ENCODE measurements around the gene APLP2. TPM values are rescaled to one million over a fixed set of nuclear protein-coding genes. Genes with fewer than 3 reads are reported as not detected.
A peak's percentile ranks its signal among the peaks of the same experiment; 100 is the strongest.

APLP2 gene
- total RNA-seq, 1 donor from 2014 or later, result 285 TPM

- intact Hi-C loops (cut with DNase I), result no loop called here
- DNase-seq (ENCODE audit: missing footprints) (no peak), ATAC-seq (no peak)
Measured at GRCh38 chr11:130129922-130130321, 60.2 kb downstream of the APLP2 start.

- ATAC-seq, result peak; percentile 71
- no peak for DNase-seq (ENCODE audit: missing footprints)
- intact Hi-C loops (cut with DNase I), result loop anchor here (1.0 kb wide), 1 partner anchor 209 kb away; no protein-coding TSS in a partner anchor
Measured at GRCh38 chr11:130131961-130132850, 62.5 kb downstream of the APLP2 start.

GRCh38 chr11:130133716-130134115 is 64.0 kb downstream of the APLP2 start:
- intact Hi-C loops (cut with DNase I), result no loop called here
- ATAC-seq (no peak), DNase-seq (ENCODE audit: missing footprints) (no peak)

- peak; percentile 36 for ATAC-seq
- intact Hi-C loops (cut with DNase I), result no loop called here
- DNase-seq (ENCODE audit: missing footprints), result no peak
Measured at GRCh38 chr11:130136107-130136506, 66.4 kb downstream of the APLP2 start.

GRCh38 chr11:130137999-130138398 is 68.3 kb downstream of the APLP2 start:
- intact Hi-C loops (cut with DNase I), result no loop called here
- DNase-seq (ENCODE audit: missing footprints) (no peak), ATAC-seq (no peak)

GRCh38 chr11:130139401-130139800 is 69.7 kb downstream of the APLP2 start:
- ATAC-seq, result peak; percentile 56
- intact Hi-C loops (cut with DNase I), result no loop called here
- no peak for DNase-seq (ENCODE audit: missing footprints)

- no peak for DNase-seq (ENCODE audit: missing footprints)
- peak; percentile 61 for ATAC-seq
- intact Hi-C loops (cut with DNase I), result no loop called here
Measured at GRCh38 chr11:130141561-130142341, 72.1 kb downstream of the APLP2 start.

GRCh38 chr11:130144141-130144540 is 74.4 kb downstream of the APLP2 start:
- intact Hi-C loops (cut with DNase I), result no loop called here
- DNase-seq (ENCODE audit: missing footprints) (no peak), ATAC-seq (no peak)

- ATAC-seq (no peak), DNase-seq (ENCODE audit: missing footprints) (no peak)
- intact Hi-C loops (cut with DNase I), result no loop called here
Measured at GRCh38 chr11:130144861-130145281, 75.2 kb downstream of the APLP2 start.

GRCh38 chr11:130145311-130145812 is 75.7 kb downstream of the APLP2 start:
- DNase-seq (ENCODE audit: missing footprints) (no peak), ATAC-seq (no peak)
- intact Hi-C loops (cut with DNase I), result no loop called here

GRCh38 chr11:130145975-130146776 is 76.5 kb downstream of the APLP2 start:
- intact Hi-C loops (cut with DNase I), result no loop called here
- DNase-seq (ENCODE audit: missing footprints) (no peak), ATAC-seq (peak; percentile 51)

- DNase-seq (ENCODE audit: missing footprints) (no peak), ATAC-seq (peak; percentile 74)
- intact Hi-C loops (cut with DNase I), result no loop called here
Measured at GRCh38 chr11:130146796-130147195, 77.1 kb downstream of the APLP2 start.

GRCh38 chr11:130148796-130149326 is 79.2 kb downstream of the APLP2 start:
- intact Hi-C loops (cut with DNase I), result no loop called here
- ATAC-seq, result no peak

GRCh38 chr11:130150790-130151189 is 81.1 kb downstream of the APLP2 start:
- DNase-seq (ENCODE audit: missing footprints) (no peak), ATAC-seq (no peak)
- intact Hi-C loops (cut with DNase I), result no loop called here

More at GRCh38 chr11:130148796-130149326, 79.2 kb downstream of the APLP2 start:
- no peak for DNase-seq (ENCODE audit: missing footprints)

GRCh38 chr11:130151196-130151595 is 81.5 kb downstream of the APLP2 start:
- ATAC-seq (no peak), DNase-seq (ENCODE audit: missing footprints) (no peak)
- intact Hi-C loops (cut with DNase I), result no loop called here

GRCh38 chr11:130156108-130157022 is 86.7 kb downstream of the APLP2 start:
- intact Hi-C loops (cut with DNase I), result no loop called here
- DNase-seq (ENCODE audit: missing footprints) (no peak), ATAC-seq (no peak)

GRCh38 chr11:130157101-130157500 is 87.4 kb downstream of the APLP2 start:
- intact Hi-C loops (cut with DNase I), result no loop called here
- no peak for DNase-seq (ENCODE audit: missing footprints)
- no peak for ATAC-seq

GRCh38 chr11:130157840-130158239 is 88.1 kb downstream of the APLP2 start:
- no peak for ATAC-seq
- DNase-seq (ENCODE audit: missing footprints), result no peak
- intact Hi-C loops (cut with DNase I), result no loop called here

Measured in Right ventricle myocardium inferior (tissue), 1 donor.